HG03060 (cell line): ENCODE measurements around the gene MLPH.

Experiments used
- ATAC-seq: cut with Tn5 transposase; IDR thresholded peaks from one replicate; pipeline ENCODE4 v1.9.1; 2021; ENCODE audit warnings: low read depth, moderate number of reproducible peaks; ENCODE audit not compliant: unreplicated experiment

MLPH gene

GRCh38 chr2:237475704-237476141, 11.3 kb upstream of the MLPH start:
- ATAC-seq: no peak

GRCh38 chr2:237478095-237478494, 9.0 kb upstream of the MLPH start:
- ATAC-seq: no peak

- ATAC-seq: no peak
Measured at GRCh38 chr2:237478979-237479378, 8.1 kb upstream of the MLPH start.

GRCh38 chr2:237479747-237480146, 7.3 kb upstream of the MLPH start:
- no peak for ATAC-seq

GRCh38 chr2:237480556-237480955, 6.5 kb upstream of the MLPH start:
- ATAC-seq: no peak

- ATAC-seq: no peak
Measured at GRCh38 chr2:237480988-237481525, 6.0 kb upstream of the MLPH start.

GRCh38 chr2:237482485-237482884, 4.6 kb upstream of the MLPH start:
- ATAC-seq: no peak

- ATAC-seq: no peak
Measured at GRCh38 chr2:237483018-237483731, 3.9 kb upstream of the MLPH start.

- ATAC-seq: no peak
Measured at GRCh38 chr2:237485304-237485703, 1.7 kb upstream of the MLPH start.

- ATAC-seq: no peak
Measured at GRCh38 chr2:237485844-237486243, 1.2 kb upstream of the MLPH start.

GRCh38 chr2:237486334-237486818, 675 bp upstream of the MLPH start:
- ATAC-seq: no peak

- no peak for ATAC-seq
Measured at GRCh38 chr2:237487496-237487895, 445 bp downstream of the MLPH start.

- ATAC-seq: no peak
Measured at GRCh38 chr2:237488295-237488694, 1.2 kb downstream of the MLPH start.

- ATAC-seq: no peak
Measured at GRCh38 chr2:237488901-237489860, 2.1 kb downstream of the MLPH start.

- ATAC-seq: no peak
Measured at GRCh38 chr2:237490009-237490711, 3.1 kb downstream of the MLPH start.

GRCh38 chr2:237490795-237491194, 3.7 kb downstream of the MLPH start:
- ATAC-seq: no peak

GRCh38 chr2:237491515-237492118, 4.6 kb downstream of the MLPH start:
- ATAC-seq: no peak

GRCh38 chr2:237492137-237492890, 5.3 kb downstream of the MLPH start:
- ATAC-seq: no peak

GRCh38 chr2:237494066-237494465, 7.0 kb downstream of the MLPH start:
- no peak for ATAC-seq
